HepG2 (cell line): Measurements from ENCODE around the gene MTTP. TPM values are rescaled to one million over a fixed set of nuclear protein-coding genes. Genes with fewer than 3 reads are reported as not detected.

Source experiments
- ASH2L ChIP-seq: fragments of 300-600, 200-600 bp; sonication (generic); IDR thresholded peaks from 2 replicates; pipeline ENCODE4 v1.7.0; 2017; ENCODE audit warnings: low read depth, mild to moderate bottlenecking, moderate library complexity, mixed read lengths, low read length; ENCODE audit not compliant: insufficient read length
- CEBPG ChIP-seq: IDR thresholded peaks from 2 replicates; pipeline ENCODE4 v1.6.1; 2016
- CERS6 ChIP-seq: sonication (generic); formaldehyde crosslinking; IDR thresholded peaks from 2 replicates; pipeline ENCODE4 v1.5.0; 2020; ENCODE audit warnings: missing genetic modification reagents
- DMAP1 ChIP-seq: IDR thresholded peaks from 2 replicates; pipeline ENCODE4 v1.6.1; 2016
- GABPA ChIP-seq, 2 experiments: IDR thresholded peaks; 2 replicates each; pipeline ENCODE4 v1.6.1; 2011 to 2016; ENCODE audit warnings: low read depth in 2 of 2, low read length in 1 of 2, missing biosample characterization in 1 of 2, missing genetic modification characterization in 1 of 2
- HINFP ChIP-seq: sonication (generic); formaldehyde crosslinking; IDR thresholded peaks from 2 replicates; pipeline ENCODE4 v1.4.0; 2020; ENCODE audit warnings: low read depth, mild to moderate bottlenecking, missing genetic modification reagents
- KDM2A ChIP-seq: sonication (generic); formaldehyde crosslinking; IDR thresholded peaks from 2 replicates; pipeline ENCODE4 v1.4.0; 2020; ENCODE audit warnings: low read depth, missing genetic modification reagents, borderline replicate concordance
- NFE2 ChIP-seq: sonication (generic); formaldehyde crosslinking; IDR thresholded peaks from 2 replicates; pipeline ENCODE4 v1.4.0; 2020; ENCODE audit warnings: missing genetic modification reagents
- NR0B2 ChIP-seq: sonication (generic); formaldehyde crosslinking; IDR thresholded peaks from 2 replicates; pipeline ENCODE4 v1.4.0; 2020; ENCODE audit warnings: mild to moderate bottlenecking, missing genetic modification reagents
- ZBTB34 ChIP-seq: sonication (generic); formaldehyde crosslinking; IDR thresholded peaks from 2 replicates; pipeline ENCODE4 v1.8.0; 2022; ENCODE audit warnings: mild to moderate bottlenecking, missing genetic modification reagents
- ZNF441 ChIP-seq: sonication (generic); formaldehyde crosslinking; IDR thresholded peaks from 2 replicates; pipeline ENCODE4 v1.7.0; 2021; ENCODE audit warnings: missing genetic modification reagents, borderline replicate concordance
- ZNF510 ChIP-seq: sonication (generic); formaldehyde crosslinking; IDR thresholded peaks from 2 replicates; pipeline ENCODE4 v1.4.0; 2020; ENCODE audit warnings: low read depth, mild to moderate bottlenecking, missing genetic modification reagents
- ZNF678 ChIP-seq: sonication (generic); formaldehyde crosslinking; IDR thresholded peaks from 2 replicates; pipeline ENCODE4 v1.4.0; 2020; ENCODE audit warnings: mild to moderate bottlenecking, missing genetic modification reagents
- ZNF704 ChIP-seq: sonication (generic); formaldehyde crosslinking; IDR thresholded peaks from 2 replicates; pipeline ENCODE4 v1.8.1; 2023; ENCODE audit warnings: mild to moderate bottlenecking, inconsistent platforms, moderate library complexity, missing genetic modification reagents, borderline replicate concordance
- ZNF768 ChIP-seq: sonication (generic); formaldehyde crosslinking; IDR thresholded peaks from 2 replicates; pipeline ENCODE4 v1.4.0; 2020; ENCODE audit warnings: missing genetic modification reagents
- ZNF800 ChIP-seq: sonication (generic); formaldehyde crosslinking; IDR thresholded peaks from 2 replicates; pipeline ENCODE4 v1.4.0; 2020; ENCODE audit warnings: missing genetic modification reagents
- polyA plus RNA-seq, 8 experiments: library from polyadenylated mRNA; depleted of rRNA in 3 of 8; stranded (reverse) in 7 of 8; unstranded in 1 of 8; fragments of >200 nt; fragmentation: Illumina TruSeq in 4 of 8; extraction: Trizol in 4 of 8; gene quantifications; 2 replicates each; pipeline versions ENCODE4 v1.2.1 to v1.2.3, GENCODE V29; 2011 to 2016; ENCODE audit warnings: low read depth in 4 of 8, missing spikeins in 1 of 8, mixed read lengths in 1 of 8; ENCODE audit not compliant: insufficient read depth in 1 of 8
- total RNA-seq, 5 experiments: library from RNA; depleted of rRNA; stranded (reverse); fragments of >200 nt; fragmentation: Illumina TruSeq; extraction: Trizol; gene quantifications; 2 replicates each; pipeline ENCODE4 v1.2.3, GENCODE V29; 2016; ENCODE audit warnings: low read depth in 1 of 5

The MTTP gene
- total and polyA plus RNA-seq, 2 of the 13 experiments (the other 11 are each of a cell fraction or from before 2014, with no cell fraction given) = 84.7 to 102 TPM

- peak; percentile 54; the same call in 1 of the 2 replicates for TF ChIP-seq ZNF441 (CRISPR knock-in tag)
- TF ChIP-seq ZNF678 = 0 out of 2 replicates have a peak, but pooled peaks have one; percentile 41
- TF ChIP-seq GABPA (IDR thresholded peaks at IDR 0.05; ENCODE audit: low read depth, low read length) = peak; percentile 80
- peak; percentile 95 for TF ChIP-seq GABPA (CRISPR knock-in tag; IDR thresholded peaks at IDR 0.05; ENCODE audit: low read depth)
- peak; percentile 64 for TF ChIP-seq DMAP1
- TF ChIP-seq ZNF768 (CRISPR knock-in tag) = peak; percentile 55; the same call in 1 of the 2 replicates
- no peak for TF ChIP-seq NR0B2 (CRISPR knock-in tag)
- no peak; the same call in 1 of the 2 replicates for TF ChIP-seq ZNF510
- no peak for TF ChIP-seq CERS6 (CRISPR knock-in tag)
- TF ChIP-seq ZBTB34 (CRISPR knock-in tag) = no peak
- TF ChIP-seq ZNF800 (CRISPR knock-in tag) = no peak
- no peak for TF ChIP-seq NFE2 (CRISPR knock-in tag)
- peak; percentile 54; the same call in 1 of the 2 replicates for TF ChIP-seq CEBPG (CRISPR knock-in tag)
- peak; percentile 86 for TF ChIP-seq ASH2L
- TF ChIP-seq KDM2A (CRISPR knock-in tag) = peak; percentile 69; the same call in 1 of the 2 replicates
- peak; percentile 61; the same call in 1 of the 2 replicates for TF ChIP-seq HINFP
- TF ChIP-seq ZNF704 (CRISPR knock-in tag) = 0 out of 2 replicates have a peak, but pooled peaks have one; percentile 8
Measured at GRCh38 chr4:99563310-99564186, 11.1 kb upstream of the MTTP start, which contains the start of gene TRMT10A (continued).
